ENCODE data around the gene KRT84. TPM values are rescaled to one million over a fixed set of nuclear protein-coding genes. Genes with fewer than 3 reads are reported as not detected.

The KRT84 gene
- total and polyA plus RNA-seq, 10 of the 15 experiments (the other 5 are each of a cell fraction or from before 2014, with no cell fraction given): not detected

DNA sequence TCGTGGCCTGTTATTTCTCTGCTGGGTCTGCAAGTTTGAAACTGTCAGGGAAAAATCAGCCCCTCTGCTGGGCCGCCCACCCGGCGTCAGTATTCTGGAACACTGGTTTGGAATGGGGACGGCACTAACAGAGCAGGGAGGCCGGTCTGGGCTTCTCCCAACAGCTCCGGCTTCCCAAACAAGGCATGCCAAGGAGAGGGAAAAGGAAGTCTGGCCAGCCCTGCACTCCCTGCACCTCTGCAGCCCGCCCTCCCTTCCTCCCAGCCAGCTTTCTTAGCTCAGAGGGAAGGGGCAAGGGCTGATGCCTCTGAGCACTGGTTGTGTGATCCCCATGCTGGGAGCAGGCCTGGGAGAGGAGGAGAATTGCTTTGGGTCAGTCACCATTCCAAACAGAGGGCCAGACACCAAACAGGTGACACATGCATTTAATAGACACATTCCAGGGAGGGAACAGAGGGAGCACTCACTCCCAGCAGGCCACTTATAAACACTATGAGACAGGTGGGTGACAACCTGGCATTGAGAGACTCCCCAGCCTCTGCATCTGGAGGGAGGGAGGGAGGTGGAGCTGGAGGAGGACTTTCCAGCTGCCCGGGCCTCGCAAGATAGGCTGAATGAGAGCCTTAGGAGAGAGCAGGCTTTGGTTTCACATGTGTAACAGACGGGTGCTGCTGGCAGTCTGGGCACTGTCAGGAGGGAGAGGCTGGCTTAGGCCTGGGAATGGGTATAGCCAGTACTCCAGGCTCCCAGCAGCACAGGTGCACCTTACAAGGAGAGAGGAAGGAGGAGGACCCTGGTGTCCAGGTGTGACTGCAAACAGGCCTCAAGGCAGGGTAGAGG is 38.4 kb upstream of the KRT84 start:
- H3K9ac ChIP-seq (ENCODE audit: control insufficient read depth, insufficient read depth, low read length): no peak overlapping the region
- H2AFZ ChIP-seq (ENCODE audit: control insufficient read depth, low read depth, low read length): no peak overlapping the region
- ChIA-PET RAD21 (ENCODE audit: unreplicated experiment) (no interaction called here), SMC1A (ENCODE audit: uncharacterized antibody, unreplicated experiment) (no interaction called here), CTCF (no interaction called here), POLR2A (no interaction called here)
- no peak overlapping the region for H3K4me3 ChIP-seq
- in situ Hi-C loops (cut with MboI): no loop called here
- TF ChIP-seq, protein P1, sequence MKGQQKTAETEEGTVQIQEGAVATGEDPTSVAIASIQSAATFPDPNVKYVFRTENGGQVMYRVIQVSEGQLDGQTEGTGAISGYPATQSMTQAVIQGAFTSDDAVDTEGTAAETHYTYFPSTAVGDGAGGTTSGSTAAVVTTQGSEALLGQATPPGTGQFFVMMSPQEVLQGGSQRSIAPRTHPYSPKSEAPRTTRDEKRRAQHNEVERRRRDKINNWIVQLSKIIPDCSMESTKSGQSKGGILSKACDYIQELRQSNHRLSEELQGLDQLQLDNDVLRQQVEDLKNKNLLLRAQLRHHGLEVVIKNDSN (IDR thresholded peaks at IDR 0.05; ENCODE audit: borderline replicate concordance, extremely low read length, insufficient read depth, low read depth, low read length): no peak
- TF ChIP-seq NFIC (IDR thresholded peaks at IDR 0.05; ENCODE audit: low read depth, low read length): no peak
- TF ChIP-seq RUNX3 (IDR thresholded peaks at IDR 0.05; ENCODE audit: low read length): no peak
- no peak for TF ChIP-seq YY1 (IDR thresholded peaks at IDR 0.05; ENCODE audit: low read depth, low read length)
- TF ChIP-seq, protein P2, sequence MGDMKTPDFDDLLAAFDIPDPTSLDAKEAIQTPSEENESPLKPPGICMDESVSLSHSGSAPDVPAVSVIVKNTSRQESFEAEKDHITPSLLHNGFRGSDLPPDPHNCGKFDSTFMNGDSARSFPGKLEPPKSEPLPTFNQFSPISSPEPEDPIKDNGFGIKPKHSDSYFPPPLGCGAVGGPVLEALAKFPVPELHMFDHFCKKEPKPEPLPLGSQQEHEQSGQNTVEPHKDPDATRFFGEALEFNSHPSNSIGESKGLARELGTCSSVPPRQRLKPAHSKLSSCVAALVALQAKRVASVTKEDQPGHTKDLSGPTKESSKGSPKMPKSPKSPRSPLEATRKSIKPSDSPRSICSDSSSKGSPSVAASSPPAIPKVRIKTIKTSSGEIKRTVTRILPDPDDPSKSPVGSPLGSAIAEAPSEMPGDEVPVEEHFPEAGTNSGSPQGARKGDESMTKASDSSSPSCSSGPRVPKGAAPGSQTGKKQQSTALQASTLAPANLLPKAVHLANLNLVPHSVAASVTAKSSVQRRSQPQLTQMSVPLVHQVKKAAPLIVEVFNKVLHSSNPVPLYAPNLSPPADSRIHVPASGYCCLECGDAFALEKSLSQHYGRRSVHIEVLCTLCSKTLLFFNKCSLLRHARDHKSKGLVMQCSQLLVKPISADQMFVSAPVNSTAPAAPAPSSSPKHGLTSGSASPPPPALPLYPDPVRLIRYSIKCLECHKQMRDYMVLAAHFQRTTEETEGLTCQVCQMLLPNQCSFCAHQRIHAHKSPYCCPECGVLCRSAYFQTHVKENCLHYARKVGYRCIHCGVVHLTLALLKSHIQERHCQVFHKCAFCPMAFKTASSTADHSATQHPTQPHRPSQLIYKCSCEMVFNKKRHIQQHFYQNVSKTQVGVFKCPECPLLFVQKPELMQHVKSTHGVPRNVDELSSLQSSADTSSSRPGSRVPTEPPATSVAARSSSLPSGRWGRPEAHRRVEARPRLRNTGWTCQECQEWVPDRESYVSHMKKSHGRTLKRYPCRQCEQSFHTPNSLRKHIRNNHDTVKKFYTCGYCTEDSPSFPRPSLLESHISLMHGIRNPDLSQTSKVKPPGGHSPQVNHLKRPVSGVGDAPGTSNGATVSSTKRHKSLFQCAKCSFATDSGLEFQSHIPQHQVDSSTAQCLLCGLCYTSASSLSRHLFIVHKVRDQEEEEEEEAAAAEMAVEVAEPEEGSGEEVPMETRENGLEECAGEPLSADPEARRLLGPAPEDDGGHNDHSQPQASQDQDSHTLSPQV (IDR thresholded peaks at IDR 0.05): no peak
- TF ChIP-seq, protein P3, sequence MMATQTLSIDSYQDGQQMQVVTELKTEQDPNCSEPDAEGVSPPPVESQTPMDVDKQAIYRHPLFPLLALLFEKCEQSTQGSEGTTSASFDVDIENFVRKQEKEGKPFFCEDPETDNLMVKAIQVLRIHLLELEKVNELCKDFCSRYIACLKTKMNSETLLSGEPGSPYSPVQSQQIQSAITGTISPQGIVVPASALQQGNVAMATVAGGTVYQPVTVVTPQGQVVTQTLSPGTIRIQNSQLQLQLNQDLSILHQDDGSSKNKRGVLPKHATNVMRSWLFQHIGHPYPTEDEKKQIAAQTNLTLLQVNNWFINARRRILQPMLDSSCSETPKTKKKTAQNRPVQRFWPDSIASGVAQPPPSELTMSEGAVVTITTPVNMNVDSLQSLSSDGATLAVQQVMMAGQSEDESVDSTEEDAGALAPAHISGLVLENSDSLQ (IDR thresholded peaks at IDR 0.05): no peak
- H3K36me3 ChIP-seq (ENCODE audit: control insufficient read depth in 2 of 2, insufficient read depth in 2 of 2, low read length in 1 of 2): no peaks in the 10 kb centered on the region
- no TSS peak for BruUV-seq (replicated peaks)
- no peak overlapping the region for H3K27ac ChIP-seq (ENCODE audit: control insufficient read depth, insufficient read depth)
- no peaks in the 10 kb centered on the region for H3K79me2 ChIP-seq (ENCODE audit: control insufficient read depth, insufficient read depth, low read length)
- 34% methylated on average over 11 of the region's 11 CpGs for WGBS (ENCODE audit: insufficient coverage, insufficient replicate concordance, low lambda C conversion rate, missing lambda C conversion rate)
- intact Hi-C loops (cut with micrococcal nuclease; ENCODE audit: unreplicated experiment): no loop called here
- H3K4me1 ChIP-seq (ENCODE audit: control insufficient read depth, insufficient read depth, low read length): no peaks in the 10 kb centered on the region
- ATAC-seq (no peak), FAIRE-seq (no peak), DNase-seq (ENCODE audit: low read depth, low spot score) (no peak)
- H4K20me1 ChIP-seq (ENCODE audit: control insufficient read depth, insufficient read depth): no peaks in the 10 kb centered on the region
- H3K27me3 ChIP-seq (replicated peaks in 1 of 2; ENCODE audit: control insufficient read depth in 2 of 2, insufficient read depth in 2 of 2, low read length in 1 of 2): peaks cover 4% of the 10 kb centered on the region in 2 experiments; a peak in 3 of 4 replicates
- H3K9me3 ChIP-seq (replicated peaks; ENCODE audit: control insufficient read depth, insufficient read depth, low read length): no peaks in the 10 kb centered on the region
- no peak overlapping the region for H3K4me2 ChIP-seq (ENCODE audit: control insufficient read depth, insufficient read depth)

Measured in GM12878 (cell line).